Measurements from ENCODE around the gene METTL18. TPM values are rescaled to one million over a fixed set of nuclear protein-coding genes. Genes with fewer than 3 reads are reported as not detected.

The METTL18 gene
- total and polyA plus RNA-seq, 2 donors (not counting 1 experiment from before 2014, with no cell fraction given): 3.1 to 18.9 TPM

DNA sequence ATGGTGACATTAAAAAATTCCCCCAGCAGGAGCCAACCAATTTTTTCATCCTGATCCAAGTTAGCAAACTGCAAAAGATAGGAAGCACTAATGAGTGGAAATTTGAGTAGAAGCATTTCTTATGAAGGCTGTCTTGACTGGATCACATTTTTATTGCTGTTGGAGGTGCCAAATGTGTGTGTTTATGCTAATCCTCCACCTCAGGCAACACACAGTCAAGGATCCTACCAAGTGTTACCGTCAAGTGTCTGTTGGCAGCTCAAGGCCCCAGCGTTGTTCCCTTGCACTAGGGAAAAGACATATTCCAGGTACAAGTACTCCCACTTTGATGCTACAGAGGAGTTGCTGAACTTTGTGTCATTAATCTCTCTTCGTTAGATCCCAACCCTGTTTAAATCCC, 18.3 kb downstream of the METTL18 start:
- ATAC-seq (ENCODE audit: low read depth) (no peak), DNase-seq (no peak)
- Histone ChIP-seq H3K27ac (ENCODE audit: low read length in 2 of 2) (no peak overlapping the region), H3K27me3 (replicated peaks in 1 of 4; ENCODE audit: control extremely low read depth in 1 of 4, control insufficient read depth in 3 of 4, insufficient read depth in 4 of 4, low read length in 3 of 4) (no peaks in the 10 kb centered on the region), H2AFZ (ENCODE audit: insufficient read depth, low read depth, low read length, poor library complexity, severe bottlenecking) (no peak overlapping the region), H3K4me3 (ENCODE audit: control extremely low read depth in 1 of 5, extremely low read depth in 1 of 5, insufficient read depth in 1 of 5, low read depth in 2 of 5, low read length in 4 of 5) (no peak overlapping the region), H3K4me1 (ENCODE audit: control insufficient read depth in 2 of 2, insufficient read depth in 2 of 2, low read length in 2 of 2) (no peaks in the 10 kb centered on the region), H3K79me2 (ENCODE audit: control insufficient read depth, insufficient read depth, low read length) (no peaks in the 10 kb centered on the region), H3K36me3 (replicated peaks in 1 of 2; ENCODE audit: control extremely low read depth in 1 of 2, control insufficient read depth in 1 of 2, extremely low read depth in 1 of 2, insufficient read depth in 2 of 2, low read length in 1 of 2) (no peaks in the 10 kb centered on the region), H3K4me2 (replicated peaks; ENCODE audit: low read depth, low read length, poor library complexity, severe bottlenecking) (no peak overlapping the region), H3K9ac (ENCODE audit: low read length) (no peak overlapping the region), H3K9me3 (ENCODE audit: control extremely low read depth in 1 of 3, control insufficient read depth in 2 of 3, insufficient read depth in 1 of 3, low read length in 2 of 3) (no peaks in the 10 kb centered on the region), H4K20me1 (ENCODE audit: control insufficient read depth, insufficient read depth, low read length, poor library complexity, severe bottlenecking) (no peaks in the 10 kb centered on the region)
- Mint-ChIP-seq H3K27ac (no peak overlapping the region), H3K4me3 (no peak overlapping the region), H3K27me3 (peaks cover 12% of the 10 kb centered on the region), H3K4me1 (no peaks in the 10 kb centered on the region), H3K9me3 (ENCODE audit: insufficient read depth) (no peaks in the 10 kb centered on the region)
- intact Hi-C loops (cut with micrococcal nuclease): no loop called here
- ChIA-PET POLR2A (no interaction called here), CTCF (no interaction called here)
- TF ChIP-seq, protein P1, sequence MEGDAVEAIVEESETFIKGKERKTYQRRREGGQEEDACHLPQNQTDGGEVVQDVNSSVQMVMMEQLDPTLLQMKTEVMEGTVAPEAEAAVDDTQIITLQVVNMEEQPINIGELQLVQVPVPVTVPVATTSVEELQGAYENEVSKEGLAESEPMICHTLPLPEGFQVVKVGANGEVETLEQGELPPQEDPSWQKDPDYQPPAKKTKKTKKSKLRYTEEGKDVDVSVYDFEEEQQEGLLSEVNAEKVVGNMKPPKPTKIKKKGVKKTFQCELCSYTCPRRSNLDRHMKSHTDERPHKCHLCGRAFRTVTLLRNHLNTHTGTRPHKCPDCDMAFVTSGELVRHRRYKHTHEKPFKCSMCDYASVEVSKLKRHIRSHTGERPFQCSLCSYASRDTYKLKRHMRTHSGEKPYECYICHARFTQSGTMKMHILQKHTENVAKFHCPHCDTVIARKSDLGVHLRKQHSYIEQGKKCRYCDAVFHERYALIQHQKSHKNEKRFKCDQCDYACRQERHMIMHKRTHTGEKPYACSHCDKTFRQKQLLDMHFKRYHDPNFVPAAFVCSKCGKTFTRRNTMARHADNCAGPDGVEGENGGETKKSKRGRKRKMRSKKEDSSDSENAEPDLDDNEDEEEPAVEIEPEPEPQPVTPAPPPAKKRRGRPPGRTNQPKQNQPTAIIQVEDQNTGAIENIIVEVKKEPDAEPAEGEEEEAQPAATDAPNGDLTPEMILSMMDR (IDR thresholded peaks at IDR 0.05): no peak
- TF ChIP-seq EZH2 (IDR thresholded peaks at IDR 0.05; ENCODE audit: borderline replicate concordance, insufficient read depth, low read depth, low read length, poor library complexity, severe bottlenecking): no peak
- WGBS (ENCODE audit: insufficient coverage): 89% methylated on average over 3 of the region's 3 CpGs

DNA sequence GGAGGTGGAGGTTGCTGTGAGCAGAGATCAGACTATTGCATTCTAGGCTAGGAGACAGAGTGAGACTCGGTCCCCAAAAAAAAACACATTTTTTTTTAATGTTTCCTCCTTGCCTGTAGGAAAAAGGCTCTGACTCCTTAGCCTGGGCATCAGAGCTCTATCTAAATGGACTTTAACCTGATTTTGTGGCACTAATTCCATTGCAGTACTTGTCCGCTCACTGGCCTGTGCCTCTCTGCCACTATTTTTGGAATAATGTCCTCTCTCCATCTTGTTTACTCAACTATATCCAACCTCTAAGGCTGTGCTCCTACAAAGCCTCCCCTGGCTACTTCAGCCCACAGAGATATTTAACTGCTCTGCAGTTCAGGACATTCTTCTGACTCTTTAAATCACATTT, 26.5 kb downstream of the METTL18 start:
- H3K9me3 Mint-ChIP-seq (ENCODE audit: insufficient read depth): no peaks in the 10 kb centered on the region
- H3K27ac Mint-ChIP-seq: no peak overlapping the region
- Histone ChIP-seq H2AFZ (ENCODE audit: insufficient read depth, low read depth, low read length, poor library complexity, severe bottlenecking) (no peak overlapping the region), H3K4me3 (ENCODE audit: control extremely low read depth in 1 of 5, extremely low read depth in 1 of 5, insufficient read depth in 1 of 5, low read depth in 2 of 5, low read length in 4 of 5) (no peak overlapping the region), H3K4me2 (replicated peaks; ENCODE audit: low read depth, low read length, poor library complexity, severe bottlenecking) (no peak overlapping the region), H3K79me2 (ENCODE audit: control insufficient read depth, insufficient read depth, low read length) (no peaks in the 10 kb centered on the region), H3K36me3 (replicated peaks in 1 of 2; ENCODE audit: control extremely low read depth in 1 of 2, control insufficient read depth in 1 of 2, extremely low read depth in 1 of 2, insufficient read depth in 2 of 2, low read length in 1 of 2) (no peaks in the 10 kb centered on the region), H3K9me3 (ENCODE audit: control extremely low read depth in 1 of 3, control insufficient read depth in 2 of 3, insufficient read depth in 1 of 3, low read length in 2 of 3) (no peaks in the 10 kb centered on the region), H3K9ac (ENCODE audit: low read length) (no peak overlapping the region), H3K27ac (ENCODE audit: low read length in 2 of 2) (no peak overlapping the region), H3K27me3 (replicated peaks in 1 of 4; ENCODE audit: control extremely low read depth in 1 of 4, control insufficient read depth in 3 of 4, insufficient read depth in 4 of 4, low read length in 3 of 4) (peaks cover 0 to 7% (median 0%) of the 10 kb centered on the region in 4 experiments), H4K20me1 (ENCODE audit: control insufficient read depth, insufficient read depth, low read length, poor library complexity, severe bottlenecking) (no peaks in the 10 kb centered on the region), H3K4me1 (ENCODE audit: control insufficient read depth in 2 of 2, insufficient read depth in 2 of 2, low read length in 2 of 2) (no peaks in the 10 kb centered on the region)
- H3K4me1 Mint-ChIP-seq: no peaks in the 10 kb centered on the region
- no peak overlapping the region for H3K4me3 Mint-ChIP-seq
- TF ChIP-seq, protein P1 (IDR thresholded peaks at IDR 0.05): no peak
- TF ChIP-seq EZH2 (IDR thresholded peaks at IDR 0.05; ENCODE audit: borderline replicate concordance, insufficient read depth, low read depth, low read length, poor library complexity, severe bottlenecking): no peak
- ChIA-PET CTCF (no interaction called here), POLR2A (no interaction called here)
- intact Hi-C loops (cut with micrococcal nuclease): no loop called here
- ATAC-seq (ENCODE audit: low read depth) (no peak), DNase-seq (no peak)
- WGBS (ENCODE audit: insufficient coverage): 100% methylated on average over 2 of the region's 2 CpGs
- peaks cover 31% of the 10 kb centered on the region for H3K27me3 Mint-ChIP-seq
